22Rv1 (cell line): ENCODE measurements around the gene GTF2F2.

Experiments used
- CTCF ChIP-seq: fragments of 450-650 bp; IDR thresholded peaks from 2 replicates; pipeline ENCODE4 v1.5.1; 2017; ENCODE audit warnings: mild to moderate bottlenecking
- ZFX ChIP-seq: fragments of 450-650 bp; IDR thresholded peaks from 2 replicates; pipeline ENCODE4 v1.6.1; 2017; ENCODE audit warnings: antibody characterized with exemption, borderline replicate concordance

- TF ChIP-seq CTCF = no peak
- TF ChIP-seq ZFX = no peak
Measured at GRCh38 chr13:45231305-45231704, 111.0 kb downstream of the GTF2F2 start.
